Testis (tissue), 3 donors: Measurements from ENCODE around the gene BRD2. TPM values are rescaled to one million over a fixed set of nuclear protein-coding genes. Genes with fewer than 3 reads are reported as not detected.
A peak's percentile ranks its signal among the peaks of the same experiment; 100 is the strongest.

Source experiments
- DNase-seq: peaks from one replicate; pipeline ENCODE4 v3.0.0-alpha.2; 2019
- H3K27ac ChIP-seq, 2 donors: fragments of 200-600 bp; sonication (generic); one replicate each; pipeline ENCODE4 v1.5.1; 2019
- H3K27me3 ChIP-seq: fragments of 200-600 bp; sonication (generic); one replicate; pipeline ENCODE4 v1.5.1; 2019
- H3K36me3 ChIP-seq: fragments of 200-600 bp; sonication (generic); one replicate; pipeline ENCODE4 v1.5.1; 2017; ENCODE audit warnings: low read depth; ENCODE audit errors: missing control alignments
- H3K4me1 ChIP-seq: fragments of 200-600 bp; sonication (generic); one replicate; pipeline ENCODE4 v1.5.1; 2019
- H3K4me3 ChIP-seq, 2 donors: fragments of 200-600 bp; sonication (generic); one replicate each; pipeline ENCODE4 v1.5.1; 2017 to 2019
- H3K9me3 ChIP-seq: fragments of 200-600 bp; sonication (generic); one replicate; pipeline ENCODE4 v1.5.1; 2017
- POLR2A ChIP-seq: fragments of 450-650 bp; IDR thresholded peaks from one replicate; pipeline ENCODE4 v1.6.1; 2017; ENCODE audit warnings: antibody characterized with exemption, mild to moderate bottlenecking, moderate library complexity
- WGBS, 2 donors: methylation state at CpG; one replicate each; pipeline ENCODE4 v1.1.5; 2018; 5-methylcytosine and 5-hydroxymethylcytosine counted together
- intact Hi-C: fragments of 100-400 bp; cut with DNase I; formaldehyde crosslinking; loops from one replicate; pipeline ENCODE4 v1.15.1; 2023; ENCODE audit warnings: low total_unique reads
- polyA plus RNA-seq: library from polyadenylated mRNA; stranded (reverse); fragments of 350-450 nt; fragmentation: Illumina TruSeq; extraction: RNeasy Lipid Tissue Mini Kit (QIAGEN cat#74804); gene quantifications from one replicate; pipeline ENCODE4 v1.2.3, GENCODE V29; 2014; ENCODE audit warnings: low read depth, low replicate concordance; ENCODE audit not compliant: insufficient read depth
- total RNA-seq, 2 donors: library from RNA; depleted of rRNA; stranded (reverse); fragments of >200 nt; gene quantifications; one replicate each; pipeline ENCODE4 v1.2.3, GENCODE V29; 2016
- TF ChIP-seq, protein P1 (sequence below), 3 experiments: fragments of 450-650 bp in 2 of 3; fragments of 200-600 bp in 1 of 3; sonication (generic) in 1 of 3; IDR thresholded peaks; one replicate each; pipeline ENCODE4 v1.5.1; 2016 to 2019; ENCODE audit warnings: antibody characterized with exemption in 3 of 3, mild to moderate bottlenecking in 2 of 3, moderate library complexity in 1 of 3

BRD2 gene
- total and polyA plus RNA-seq, 3 donors from 2014 or later = 299 to 334 (median 312) TPM

GRCh38 chr6:33017694-33018353, 49.4 kb downstream of the BRD2 start:
- Histone ChIP-seq H3K4me1 (peaks cover 24% of the 10 kb centered on the region), H3K4me3 (no peak overlapping the region), H3K27ac (peak overlapping the region in 1 of 2 donors; percentile 84), H3K9me3 (no peaks in the 10 kb centered on the region), H3K27me3 (no peaks in the 10 kb centered on the region), H3K36me3 (no peaks in the 10 kb centered on the region)
- no peak for DNase-seq
- intact Hi-C loops = no loop called here
- no peak for TF ChIP-seq POLR2A
- TF ChIP-seq, protein P1, sequence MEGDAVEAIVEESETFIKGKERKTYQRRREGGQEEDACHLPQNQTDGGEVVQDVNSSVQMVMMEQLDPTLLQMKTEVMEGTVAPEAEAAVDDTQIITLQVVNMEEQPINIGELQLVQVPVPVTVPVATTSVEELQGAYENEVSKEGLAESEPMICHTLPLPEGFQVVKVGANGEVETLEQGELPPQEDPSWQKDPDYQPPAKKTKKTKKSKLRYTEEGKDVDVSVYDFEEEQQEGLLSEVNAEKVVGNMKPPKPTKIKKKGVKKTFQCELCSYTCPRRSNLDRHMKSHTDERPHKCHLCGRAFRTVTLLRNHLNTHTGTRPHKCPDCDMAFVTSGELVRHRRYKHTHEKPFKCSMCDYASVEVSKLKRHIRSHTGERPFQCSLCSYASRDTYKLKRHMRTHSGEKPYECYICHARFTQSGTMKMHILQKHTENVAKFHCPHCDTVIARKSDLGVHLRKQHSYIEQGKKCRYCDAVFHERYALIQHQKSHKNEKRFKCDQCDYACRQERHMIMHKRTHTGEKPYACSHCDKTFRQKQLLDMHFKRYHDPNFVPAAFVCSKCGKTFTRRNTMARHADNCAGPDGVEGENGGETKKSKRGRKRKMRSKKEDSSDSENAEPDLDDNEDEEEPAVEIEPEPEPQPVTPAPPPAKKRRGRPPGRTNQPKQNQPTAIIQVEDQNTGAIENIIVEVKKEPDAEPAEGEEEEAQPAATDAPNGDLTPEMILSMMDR (IDR thresholded peaks at IDR 0.05) = no peak
- WGBS, 2 donors = 48 to 66% methylated on average over 3 of the region's 3 CpGs

DNA sequence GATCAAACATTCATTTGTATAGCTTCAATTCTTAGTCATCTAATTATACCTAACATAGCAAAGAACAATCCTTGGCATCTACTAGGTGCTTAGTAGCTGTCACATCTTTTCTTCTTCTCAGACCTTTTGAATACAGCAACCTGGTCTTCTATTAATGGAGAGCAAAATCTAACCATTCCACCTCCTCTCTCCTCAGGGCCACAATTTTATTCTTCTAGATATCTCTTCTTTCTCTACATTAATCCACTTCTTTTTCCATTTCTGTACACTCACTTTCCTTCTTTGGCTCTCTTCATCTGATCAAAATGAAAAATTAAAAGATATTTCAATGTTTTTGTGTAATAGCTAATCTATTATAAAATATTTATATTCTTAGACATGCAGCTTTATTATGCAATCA, 50.0 kb downstream of the BRD2 start:
- intact Hi-C loops = no loop called here
- TF ChIP-seq POLR2A = no peak
- TF ChIP-seq, protein P1 (IDR thresholded peaks at IDR 0.05) = no peak
- Histone ChIP-seq H3K4me3 (no peak overlapping the region), H3K4me1 (peaks cover 24% of the 10 kb centered on the region), H3K36me3 (no peaks in the 10 kb centered on the region), H3K27me3 (no peaks in the 10 kb centered on the region), H3K9me3 (no peaks in the 10 kb centered on the region), H3K27ac (peak overlapping the region; percentile 42 to 84)
- no peak for DNase-seq

DNA sequence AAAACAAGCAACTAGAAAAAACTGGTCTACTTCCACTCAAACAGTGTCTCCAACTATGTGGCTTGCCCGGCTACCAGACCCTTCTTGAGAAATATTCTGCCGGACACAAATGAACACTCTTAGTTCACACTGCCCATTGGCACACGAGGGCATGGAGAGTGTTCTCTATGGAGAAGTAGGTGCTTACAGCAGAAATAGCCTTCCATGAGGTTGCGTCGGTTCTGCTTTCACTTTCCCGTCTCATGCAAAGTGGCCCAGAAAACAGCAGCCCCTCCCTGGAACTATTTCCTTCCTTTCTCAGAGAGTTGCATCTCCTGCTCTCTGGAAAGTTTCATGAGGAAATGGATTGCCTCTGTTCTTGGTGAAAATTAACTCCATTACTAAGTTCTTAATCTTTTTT, 50.5 kb downstream of the BRD2 start:
- peak; percentile 63 for DNase-seq

DNA sequence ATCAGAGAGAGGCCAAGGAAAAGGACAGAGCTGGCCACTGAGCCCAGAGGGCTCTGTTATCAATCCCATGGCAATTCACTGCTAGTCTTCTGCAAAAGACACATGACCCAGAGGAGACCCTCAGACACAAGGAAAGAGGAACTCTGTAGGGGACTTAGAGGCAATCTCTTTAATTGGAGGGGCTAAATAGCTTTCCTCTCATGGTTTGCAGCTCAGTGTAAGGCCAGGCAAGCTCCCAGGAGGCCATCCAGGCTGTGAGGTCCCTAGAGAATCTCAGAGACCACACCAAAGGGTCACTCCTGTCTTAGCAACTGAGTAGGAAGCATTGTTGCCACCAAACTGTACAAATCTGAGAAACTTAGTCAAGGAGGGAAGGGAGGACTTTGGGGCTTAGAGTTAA, 51.0 kb downstream of the BRD2 start:
- H3K27me3 ChIP-seq = no peaks in the 10 kb centered on the region
- TF ChIP-seq, protein P1 (IDR thresholded peaks at IDR 0.05) = no peak
- TF ChIP-seq POLR2A = no peak
- no peaks in the 10 kb centered on the region for H3K9me3 ChIP-seq
- H3K27ac ChIP-seq = peak overlapping the region; percentile 42 to 84
- peaks cover 24% of the 10 kb centered on the region for H3K4me1 ChIP-seq
- DNase-seq = no peak
- no peak overlapping the region for H3K4me3 ChIP-seq
- no peaks in the 10 kb centered on the region for H3K36me3 ChIP-seq
- intact Hi-C loops = no loop called here

More for the DNA sequence above, 50.5 kb downstream of the BRD2 start:
- whole genome bisulfite sequencing, 2 donors = 47 to 52% methylated on average over 6 of the region's 6 CpGs
- intact Hi-C loops = no loop called here
- TF ChIP-seq POLR2A = no peak
- TF ChIP-seq, protein P1 (IDR thresholded peaks at IDR 0.05) = no peak
- H3K27ac ChIP-seq = peak overlapping the region; percentile 42 to 84
- H3K36me3 ChIP-seq = no peaks in the 10 kb centered on the region
- H3K9me3 ChIP-seq = no peaks in the 10 kb centered on the region
- no peak overlapping the region for H3K4me3 ChIP-seq
- peaks cover 24% of the 10 kb centered on the region for H3K4me1 ChIP-seq
- H3K27me3 ChIP-seq = no peaks in the 10 kb centered on the region

DNA sequence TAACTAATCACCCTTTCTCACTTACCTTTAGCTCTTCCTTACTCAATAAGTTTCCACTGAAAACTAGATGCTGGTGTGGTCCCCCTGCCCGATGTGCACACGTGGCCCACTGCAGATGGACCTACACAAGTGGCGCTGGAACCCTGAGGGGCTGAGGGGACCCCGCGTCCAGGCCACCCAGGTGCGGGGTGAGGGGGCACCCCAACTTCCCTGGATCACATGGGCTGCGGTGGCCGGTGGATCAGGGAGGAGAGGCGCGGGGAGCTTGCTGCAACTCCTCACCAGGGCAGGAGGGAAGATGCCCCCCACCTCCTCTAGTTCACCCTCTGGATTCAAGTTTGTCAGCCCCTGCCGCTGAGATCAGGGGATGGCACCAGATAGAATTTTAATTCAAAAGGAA, 53.5 kb downstream of the BRD2 start:
- H3K27ac ChIP-seq = no peak overlapping the region
- H3K36me3 ChIP-seq = no peaks in the 10 kb centered on the region
- no peaks in the 10 kb centered on the region for H3K27me3 ChIP-seq
- no peaks in the 10 kb centered on the region for H3K9me3 ChIP-seq
- peaks cover 15% of the 10 kb centered on the region for H3K4me1 ChIP-seq
- intact Hi-C loops = no loop called here
- TF ChIP-seq, protein P1 (IDR thresholded peaks at IDR 0.05) = no peak
- no peak for TF ChIP-seq POLR2A
- DNase-seq = no peak
- 90 to 93% methylated on average over 11 of the region's 11 CpGs for WGBS, 2 donors
- no peak overlapping the region for H3K4me3 ChIP-seq
